Measurements from ENCODE around the gene ACSS1. TPM values are rescaled to one million over a fixed set of nuclear protein-coding genes. Genes with fewer than 3 reads are reported as not detected.
A peak's percentile ranks its signal among the peaks of the same experiment; 100 is the strongest.

The ACSS1 gene
- total and polyA plus RNA-seq, 2 of the 8 experiments (the other 6 are each of a cell fraction or from before 2014, with no cell fraction given): 2.6 to 3.4 TPM

GRCh38 chr20:25052255-25053194, 5.4 kb downstream of the ACSS1 start:
- H4K8ac ChIP-seq (ENCODE audit: extremely low read depth, insufficient read depth, low read length): no peak overlapping the region
- H3K36me3 ChIP-seq (ENCODE audit: control insufficient read depth in 2 of 4, insufficient read depth in 4 of 4, low read length in 3 of 4): no peaks in the 10 kb centered on the region
- no peak overlapping the region for H3K14ac ChIP-seq (ENCODE audit: insufficient read length)
- H3K23me2 ChIP-seq (ENCODE audit: low read depth, low read length): peaks cover 6% of the 10 kb centered on the region; the same call in 1 of the 2 replicates
- no peak overlapping the region for H3K9ac ChIP-seq (replicated peaks in 1 of 4; ENCODE audit: extremely low read depth in 1 of 4, low read depth in 3 of 4, low read length in 3 of 4)
- no peaks in the 10 kb centered on the region for H3K79me2 ChIP-seq (ENCODE audit: control insufficient read depth in 1 of 2, insufficient read depth in 2 of 2, low read length in 2 of 2)
- no peak for FAIRE-seq
- no peak for DNase-seq (ENCODE audit: low read depth in 1 of 2, low spot score in 2 of 2)
- POLR2A ChIA-PET (ENCODE audit: partially characterized antibody): interaction anchor here (0.6 to 1.7 kb wide), 4 partner anchors 28 to 455 kb away, joined by 3 to 4 read pairs (median 3); no protein-coding TSS in a partner anchor
- H3K18ac ChIP-seq (ENCODE audit: extremely low read depth, low read length): no peak overlapping the region
- no peak overlapping the region for H2BK12ac ChIP-seq (ENCODE audit: low read depth, low read length)
- H3K79me1 ChIP-seq (ENCODE audit: low read depth, low read length): no peaks in the 10 kb centered on the region
- H3K27ac ChIP-seq (ENCODE audit: low read depth, low read length): no peak overlapping the region
- WGBS, 2 experiments (ENCODE audit: extremely low coverage in 1 of 2, insufficient coverage in 1 of 2, insufficient read length in 1 of 2, insufficient replicate concordance in 2 of 2, low coverage in 1 of 2, low lambda C conversion rate in 2 of 2, missing lambda C conversion rate in 1 of 2): 90% methylated on average over 16 of the region's 16 CpGs; no CpG with 5 or more reads in 1 of the 2 experiments
- H2BK20ac ChIP-seq (ENCODE audit: low read length): no peak overlapping the region
- CTCF ChIA-PET (ENCODE audit: partially characterized antibody): interaction anchor here (0.7 to 0.9 kb wide), 3 partner anchors 39 to 126 kb away, joined by 3 read pairs; no protein-coding TSS in a partner anchor
- no peak overlapping the region for H3K56ac ChIP-seq (replicated peaks; ENCODE audit: insufficient read length, low read depth, low read length)
- no peak overlapping the region for H4K5ac ChIP-seq (ENCODE audit: insufficient read length, low read depth, low read length)
- H4K20me1 ChIP-seq (replicated peaks in 1 of 2; ENCODE audit: control insufficient read depth in 1 of 2, insufficient read depth in 2 of 2, low read length in 2 of 2): no peaks in the 10 kb centered on the region
- H2AFZ ChIP-seq (ENCODE audit: low read length): no peak overlapping the region
- no peak overlapping the region for H3K23ac ChIP-seq (ENCODE audit: insufficient read length)
- H3K4me2 ChIP-seq (ENCODE audit: insufficient read depth in 1 of 2, low read depth in 2 of 2, low read length in 2 of 2): no peak overlapping the region; a peak in 1 of 4 replicates
- H3K4ac ChIP-seq (replicated peaks; ENCODE audit: insufficient read length, low read depth, low read length): no peak overlapping the region
- no peaks in the 10 kb centered on the region for H3K9me3 ChIP-seq (ENCODE audit: insufficient read depth in 2 of 2, low read depth in 1 of 2, low read length in 1 of 2)
- H3K27me3 ChIP-seq (replicated peaks in 1 of 4; ENCODE audit: control insufficient read depth in 3 of 4, extremely low read depth in 1 of 4, insufficient read depth in 3 of 4, low read length in 3 of 4): peaks cover 7 to 26% (median 21%) of the 10 kb centered on the region in 4 experiments
- H2BK5ac ChIP-seq (ENCODE audit: low read depth, low read length): no peak overlapping the region
- H2BK15ac ChIP-seq (ENCODE audit: low read length): no peak overlapping the region
- H2AK5ac ChIP-seq (ENCODE audit: low read depth, low read length): no peak overlapping the region
- TF ChIP-seq KDM1A (IDR thresholded peaks at IDR 0.05; ENCODE audit: borderline replicate concordance, low read length) (peak; percentile 52; the same call in 1 of the 2 replicates), TAF1 (IDR thresholded peaks at IDR 0.05; ENCODE audit: low read depth, low read length) (no peak)
- no peak overlapping the region for H4K91ac ChIP-seq (replicated peaks; ENCODE audit: insufficient read length, low read length)
- no peak overlapping the region for H3K4me3 ChIP-seq (ENCODE audit: extremely low read depth in 1 of 4, insufficient read depth in 2 of 4, low read depth in 3 of 4, low read length in 4 of 4)
- H3K4me1 ChIP-seq (replicated peaks in 1 of 4; ENCODE audit: control insufficient read depth in 3 of 4, insufficient read depth in 4 of 4, low read length in 3 of 4): peaks cover 0 to 5% (median 4%) of the 10 kb centered on the region in 4 experiments; a peak in 5 of 7 replicates
- H2BK120ac ChIP-seq (replicated peaks; ENCODE audit: low read depth, low read length): no peak overlapping the region
